Esophagus squamous epithelium (tissue), 5 donors: ENCODE data around the gene SIPA1L2. TPM values are rescaled to one million over a fixed set of nuclear protein-coding genes. Genes with fewer than 3 reads are reported as not detected.

Experiments used
- DNase-seq: peaks from one replicate; lab custom pipeline; 2025; lab: John Stamatoyannopoulos, UW
- H3K27ac ChIP-seq, 4 donors: fragments of 200-600 bp; sonication (generic); one replicate each; pipeline ENCODE4 v1.5.1; 2016 to 2019; ENCODE audit warnings: mild to moderate bottlenecking in 1 of 4
- H3K27me3 ChIP-seq, 4 donors: fragments of 200-600 bp; sonication (generic); 1 replicate in 3 of 4; 2 replicates in 1 of 4; pipeline versions ENCODE4 v1.5.1 to v1.6.0; 2017 to 2021; ENCODE audit warnings: antibody characterized with exemption in 1 of 4
- H3K36me3 ChIP-seq, 3 donors: fragments of 200-600 bp; sonication (generic); one replicate each; pipeline ENCODE4 v1.5.1; 2016 to 2019
- H3K4me1 ChIP-seq, 3 donors: fragments of 200-600 bp; sonication (generic); one replicate each; pipeline ENCODE4 v1.5.1; 2017 to 2019
- H3K4me3 ChIP-seq, 4 donors: fragments of 200-600 bp; sonication (generic); 1 replicate in 3 of 4; 2 replicates in 1 of 4; pipeline ENCODE4 v1.5.1; 2016 to 2019; ENCODE audit warnings: mild to moderate bottlenecking in 2 of 4, moderate library complexity in 1 of 4
- H3K9me3 ChIP-seq, 3 donors: fragments of 200-600 bp; sonication (generic); one replicate each; pipeline ENCODE4 v1.5.1; 2016 to 2019
- POLR2A ChIP-seq, 4 donors: fragments of 450-650 bp; IDR thresholded peaks; one replicate each; pipeline ENCODE4 v1.6.1; 2017; ENCODE audit warnings: antibody characterized with exemption in 4 of 4, mild to moderate bottlenecking in 4 of 4, moderate library complexity in 3 of 4
- WGBS, 2 donors: methylation state at CpG; one replicate each; pipeline ENCODE4 v1.1.5; 2018; 5-methylcytosine and 5-hydroxymethylcytosine counted together
- intact Hi-C: fragments of 100-400 bp; cut with DNase I; formaldehyde crosslinking; loops from one replicate; pipeline ENCODE4 v1.15.0; 2022
- total RNA-seq, 4 donors: library from RNA; depleted of rRNA; stranded (reverse); fragments of >200 nt; gene quantifications; one replicate each; pipeline ENCODE4 v1.1.0, GENCODE V29; 2016
- TF ChIP-seq, protein P1 (sequence below), 6 experiments: fragments of 450-650 bp in 4 of 6; fragments of 200-600 bp in 2 of 6; sonication (generic) in 2 of 6; IDR thresholded peaks; one replicate each; pipeline ENCODE4 v1.5.1; 2016 to 2019; ENCODE audit warnings: antibody characterized with exemption in 6 of 6, mild to moderate bottlenecking in 4 of 6, moderate library complexity in 4 of 6
- donor health status: DM: yes; HTN: yes; CAD: no.

SIPA1L2 gene
- total RNA-seq, 4 donors from 2014 or later: 29.5 to 51.3 (median 46.0) TPM

DNA sequence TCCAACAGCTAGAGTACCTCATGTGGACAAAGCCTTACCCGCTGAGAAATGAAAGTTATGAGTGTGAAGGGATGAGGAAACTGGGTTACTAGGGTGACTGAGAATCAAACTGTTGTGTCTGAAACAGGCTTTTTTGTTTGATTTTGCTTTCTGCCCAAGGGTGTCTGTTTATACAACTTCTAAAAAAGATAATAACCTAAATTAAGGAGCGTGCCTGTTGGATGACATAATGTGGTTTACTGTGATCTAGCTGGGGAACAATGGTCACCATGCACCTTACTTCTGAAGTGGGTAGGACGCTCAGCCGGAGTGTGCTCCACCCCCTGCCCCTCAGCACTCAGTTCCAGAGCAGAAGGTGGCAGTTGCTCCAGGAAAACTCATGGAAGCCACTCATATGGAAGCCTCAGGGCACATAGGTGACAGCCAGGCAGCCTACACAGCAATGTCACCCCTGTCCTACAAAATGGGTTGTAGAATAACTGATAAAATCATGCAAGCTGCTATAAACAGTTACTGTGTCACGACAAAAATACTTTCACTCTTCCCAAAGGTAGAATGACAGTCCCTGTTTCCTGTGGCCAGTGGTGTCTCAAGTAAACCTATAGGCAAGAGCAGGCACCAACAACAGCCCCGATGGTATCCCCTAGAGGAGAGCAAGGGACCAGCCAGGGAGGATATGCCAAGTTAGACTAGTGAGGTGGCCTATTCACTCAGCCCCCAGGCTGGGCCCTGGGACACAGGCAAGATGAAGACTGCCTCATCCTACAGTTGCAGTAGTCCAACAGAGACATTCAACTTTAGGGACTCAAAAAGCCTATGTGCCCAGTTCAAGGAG is 29.3 kb downstream of the SIPA1L2 start:
- Histone ChIP-seq H3K4me3 (no peak overlapping the region), H3K9me3 (no peaks in the 10 kb centered on the region), H3K4me1 (peaks cover 7 to 49% (median 11%) of the 10 kb centered on the region in 3 donors), H3K36me3 (peaks cover 0 to 19% (median 0%) of the 10 kb centered on the region in 3 donors), H3K27ac (no peak overlapping the region), H3K27me3 (no peaks in the 10 kb centered on the region)
- no peak for DNase-seq
- intact Hi-C loops: no loop called here
- TF ChIP-seq POLR2A (IDR thresholded peaks at IDR 0.05): no peak
- TF ChIP-seq, protein P1, sequence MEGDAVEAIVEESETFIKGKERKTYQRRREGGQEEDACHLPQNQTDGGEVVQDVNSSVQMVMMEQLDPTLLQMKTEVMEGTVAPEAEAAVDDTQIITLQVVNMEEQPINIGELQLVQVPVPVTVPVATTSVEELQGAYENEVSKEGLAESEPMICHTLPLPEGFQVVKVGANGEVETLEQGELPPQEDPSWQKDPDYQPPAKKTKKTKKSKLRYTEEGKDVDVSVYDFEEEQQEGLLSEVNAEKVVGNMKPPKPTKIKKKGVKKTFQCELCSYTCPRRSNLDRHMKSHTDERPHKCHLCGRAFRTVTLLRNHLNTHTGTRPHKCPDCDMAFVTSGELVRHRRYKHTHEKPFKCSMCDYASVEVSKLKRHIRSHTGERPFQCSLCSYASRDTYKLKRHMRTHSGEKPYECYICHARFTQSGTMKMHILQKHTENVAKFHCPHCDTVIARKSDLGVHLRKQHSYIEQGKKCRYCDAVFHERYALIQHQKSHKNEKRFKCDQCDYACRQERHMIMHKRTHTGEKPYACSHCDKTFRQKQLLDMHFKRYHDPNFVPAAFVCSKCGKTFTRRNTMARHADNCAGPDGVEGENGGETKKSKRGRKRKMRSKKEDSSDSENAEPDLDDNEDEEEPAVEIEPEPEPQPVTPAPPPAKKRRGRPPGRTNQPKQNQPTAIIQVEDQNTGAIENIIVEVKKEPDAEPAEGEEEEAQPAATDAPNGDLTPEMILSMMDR (IDR thresholded peaks at IDR 0.05): no peak
- 50 to 77% methylated on average over 4 to 6 of the region's 6 CpGs for WGBS, 2 donors

DNA sequence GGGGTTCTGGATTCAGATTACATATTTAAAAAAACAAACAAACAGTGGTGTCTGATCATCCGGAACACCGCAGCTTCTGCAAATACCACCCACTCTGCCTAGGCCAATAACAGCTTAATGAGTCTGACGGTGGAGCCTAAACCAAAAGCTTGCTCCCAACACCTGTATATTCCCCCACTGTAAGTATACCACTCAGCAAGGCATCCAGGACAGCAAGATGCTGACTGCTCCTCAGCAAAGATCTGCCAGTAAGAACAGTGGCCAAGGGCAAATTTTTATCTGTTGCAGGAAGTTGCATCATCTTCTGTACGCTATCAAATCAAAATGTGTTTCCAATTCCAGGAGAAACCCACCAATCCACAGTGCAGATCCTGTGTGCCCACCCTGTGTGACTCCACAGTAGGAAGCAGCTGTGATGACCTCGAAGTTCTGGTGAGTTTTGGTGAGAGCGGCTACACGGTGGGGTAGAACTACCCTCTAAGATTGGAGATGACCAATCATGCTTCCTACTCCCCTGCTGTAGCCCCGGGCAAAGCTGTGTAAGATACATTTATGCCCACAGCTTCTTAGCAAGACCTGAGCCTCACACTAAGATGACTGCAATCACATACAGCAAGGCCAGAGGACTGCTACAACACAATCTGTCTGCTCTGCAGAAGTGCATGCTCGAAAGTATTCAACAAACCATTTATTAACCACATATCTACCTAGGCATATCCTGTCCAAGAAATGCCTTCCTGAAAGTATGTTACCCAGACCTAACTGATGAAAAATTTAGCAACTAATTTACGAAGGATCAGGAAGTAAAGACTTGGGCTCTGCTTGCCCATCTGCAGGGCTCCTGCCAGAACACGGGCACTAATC is 30.5 kb downstream of the SIPA1L2 start:
- intact Hi-C loops: no loop called here
- WGBS, 2 donors: 70 to 73% methylated on average over 7 to 8 of the region's 11 CpGs
- TF ChIP-seq, protein P1 (IDR thresholded peaks at IDR 0.05): no peak
- Histone ChIP-seq H3K27ac (no peak overlapping the region), H3K4me1 (peaks cover 7 to 49% (median 11%) of the 10 kb centered on the region in 3 donors), H3K4me3 (no peak overlapping the region), H3K27me3 (no peaks in the 10 kb centered on the region), H3K36me3 (peaks cover 0 to 14% (median 0%) of the 10 kb centered on the region in 3 donors), H3K9me3 (no peaks in the 10 kb centered on the region)
- DNase-seq: no peak

DNA sequence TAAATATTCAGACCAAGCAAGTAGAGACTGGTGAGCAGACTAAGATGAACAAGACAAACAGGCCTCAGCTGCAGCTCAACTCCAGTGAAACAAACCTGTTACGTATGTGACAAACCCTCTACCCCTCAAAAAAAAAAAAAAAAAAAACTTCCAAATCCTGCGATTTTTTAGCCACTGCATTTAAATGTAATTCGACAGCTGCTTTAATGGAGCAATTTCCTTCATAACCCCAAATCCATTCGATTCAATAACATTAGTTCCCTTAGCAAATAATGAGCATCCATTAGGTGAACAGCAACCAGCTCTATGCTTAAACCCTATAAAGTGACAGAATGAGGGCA is 31.1 kb downstream of the SIPA1L2 start:
- intact Hi-C loops: no loop called here
- TF ChIP-seq POLR2A (IDR thresholded peaks at IDR 0.05): no peak
- TF ChIP-seq, protein P1 (IDR thresholded peaks at IDR 0.05): no peak
- no peaks in the 10 kb centered on the region for H3K9me3 ChIP-seq
- DNase-seq: no peak
- no peaks in the 10 kb centered on the region for H3K27me3 ChIP-seq
- WGBS, 2 donors: 83 to 84% methylated on average over 4 of the region's 4 CpGs
- H3K27ac ChIP-seq: no peak overlapping the region
- H3K4me1 ChIP-seq: peaks cover 7 to 54% (median 15%) of the 10 kb centered on the region in 3 donors
- peaks cover 0 to 14% (median 0%) of the 10 kb centered on the region in 3 donors for H3K36me3 ChIP-seq
- no peak overlapping the region for H3K4me3 ChIP-seq

DNA sequence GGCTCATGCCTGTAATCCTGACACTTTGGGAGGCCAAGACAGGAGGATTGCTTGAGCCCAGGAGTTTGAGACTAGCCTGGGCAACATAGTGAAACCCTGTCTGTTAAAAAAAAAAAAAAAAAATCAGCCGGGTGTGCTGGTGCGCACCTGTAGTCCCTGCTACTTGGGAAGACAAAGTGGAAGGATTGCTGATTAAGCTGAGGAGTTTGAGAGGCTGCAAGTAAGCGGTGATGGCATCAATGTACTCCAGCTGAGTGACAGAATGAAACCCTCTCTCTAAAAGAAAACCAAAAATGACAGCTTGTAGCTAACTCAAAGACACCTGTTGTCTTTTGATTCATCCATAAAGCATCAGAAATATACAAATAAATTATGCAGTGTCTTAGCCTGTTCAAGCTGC is 31.8 kb downstream of the SIPA1L2 start:
- no peak for DNase-seq
- intact Hi-C loops: no loop called here
- TF ChIP-seq POLR2A (IDR thresholded peaks at IDR 0.05): no peak
- TF ChIP-seq, protein P1 (IDR thresholded peaks at IDR 0.05): no peak
- peak overlapping the region in 1 of 4 donors; percentile 3 for H3K27ac ChIP-seq
- 87 to 97% methylated on average over 3 of the region's 3 CpGs for WGBS, 2 donors
- no peaks in the 10 kb centered on the region for H3K9me3 ChIP-seq
- peaks cover 0 to 15% (median 0%) of the 10 kb centered on the region in 3 donors for H3K36me3 ChIP-seq
- H3K27me3 ChIP-seq: no peaks in the 10 kb centered on the region
- H3K4me3 ChIP-seq: no peak overlapping the region
- peaks cover 7 to 55% (median 15%) of the 10 kb centered on the region in 3 donors for H3K4me1 ChIP-seq
